H1 (cell line): Measurements from ENCODE around the gene OSBPL9. TPM values are rescaled to one million over a fixed set of nuclear protein-coding genes. Genes with fewer than 3 reads are reported as not detected.

Experiments
- CTCF ChIA-PET: fragments of 300-600 bp; sonication (Branson Sonifier 250); formaldehyde crosslinking; loops from one replicate; lab custom pipeline; 2021; ENCODE audit not compliant: partially characterized antibody; lab: Charles Lee
- POLR2A ChIA-PET: fragments of 300-600 bp; sonication (Branson Sonifier 250); formaldehyde crosslinking; loops from one replicate; lab custom pipeline; 2021; ENCODE audit warnings: inconsistent platforms; ENCODE audit not compliant: partially characterized antibody; lab: Charles Lee
- DNase-seq, 2 experiments: peaks; one replicate each; pipeline versions ENCODE4 v3.0.0 to v3.0.0-alpha.2; 2010 to 2022; ENCODE audit warnings: low spot score in 2 of 2, low read depth in 1 of 2, mixed read lengths in 1 of 2
- FAIRE-seq: peaks from 2 replicates; lab custom pipeline; 2011; peaks lifted over from hg19 to GRCh38; lab: Jason Lieb, UNC
- H2AFZ ChIP-seq: 2 replicates; pipeline ENCODE4 v1.8.1; 2012; ENCODE audit warnings: low read length, inconsistent platforms
- H2AK5ac ChIP-seq: 2 replicates; pipeline ENCODE4 v1.6.1; 2013; ENCODE audit warnings: low read depth, low read length
- H2BK120ac ChIP-seq: replicated peaks from 2 replicates; pipeline ENCODE3; 2013; ENCODE audit warnings: low read depth, low read length, inconsistent platforms
- H2BK12ac ChIP-seq: 2 replicates; pipeline ENCODE4 v1.6.1; 2013; ENCODE audit warnings: low read depth, low read length
- H2BK15ac ChIP-seq: 2 replicates; pipeline ENCODE4 v1.6.1; 2013; ENCODE audit warnings: low read length
- H2BK20ac ChIP-seq: 2 replicates; pipeline ENCODE4 v1.6.1; 2013; ENCODE audit warnings: low read length
- H2BK5ac ChIP-seq: 2 replicates; pipeline ENCODE4 v1.6.1; 2013; ENCODE audit warnings: low read depth, low read length
- H3K14ac ChIP-seq: 2 replicates; pipeline ENCODE4 v1.6.1; 2013; ENCODE audit warnings: inconsistent platforms; ENCODE audit not compliant: insufficient read length
- H3K18ac ChIP-seq: 2 replicates; pipeline ENCODE4 v1.6.1; 2013; ENCODE audit warnings: low read length; ENCODE audit errors: extremely low read depth
- H3K23ac ChIP-seq: 2 replicates; pipeline ENCODE4 v1.6.1; 2013; ENCODE audit warnings: inconsistent platforms; ENCODE audit not compliant: insufficient read length
- H3K23me2 ChIP-seq: 2 replicates; pipeline ENCODE4 v1.6.1; 2013; ENCODE audit warnings: low read depth, low read length
- H3K27ac ChIP-seq: 2 replicates; pipeline ENCODE4 v1.6.1; 2011; ENCODE audit warnings: low read depth, low read length, inconsistent platforms
- H3K27me3 ChIP-seq, 4 experiments: replicated peaks in 1 of 4; 1 replicate in 1 of 4; 2 replicates in 3 of 4; pipeline versions ENCODE4 v1.6.1 to v1.8.1; 2011 to 2013; ENCODE audit warnings: low read length in 3 of 4, mild to moderate bottlenecking in 3 of 4, inconsistent platforms in 2 of 4, mixed read lengths in 2 of 4, moderate library complexity in 1 of 4; ENCODE audit not compliant: control insufficient read depth in 3 of 4, insufficient read depth in 3 of 4; ENCODE audit errors: extremely low read depth in 1 of 4
- H3K36me3 ChIP-seq, 4 experiments: 2 replicates each; pipeline versions ENCODE4 v1.6.1 to v1.8.1; 2011 to 2013; ENCODE audit warnings: mild to moderate bottlenecking in 4 of 4, low read length in 3 of 4, moderate library complexity in 2 of 4, control low read depth in 1 of 4, inconsistent platforms in 1 of 4; ENCODE audit not compliant: insufficient read depth in 4 of 4, control insufficient read depth in 2 of 4
- H3K4ac ChIP-seq: replicated peaks from 2 replicates; pipeline ENCODE3; 2013; ENCODE audit warnings: low read length, low read depth, mixed read lengths, inconsistent platforms; ENCODE audit not compliant: insufficient read length
- H3K4me1 ChIP-seq, 4 experiments: replicated peaks in 1 of 4; 1 replicate in 1 of 4; 2 replicates in 3 of 4; pipeline versions ENCODE4 v1.6.1 to v1.8.1; 2011 to 2013; ENCODE audit warnings: low read length in 3 of 4, inconsistent platforms in 2 of 4, mixed read lengths in 1 of 4; ENCODE audit not compliant: insufficient read depth in 4 of 4, control insufficient read depth in 3 of 4
- H3K4me2 ChIP-seq, 2 experiments: 2 replicates each; pipeline versions ENCODE4 v1.6.1 to v1.8.1; 2011 to 2013; ENCODE audit warnings: low read depth in 2 of 2, low read length in 2 of 2, control low read depth in 1 of 2, inconsistent platforms in 1 of 2, mild to moderate bottlenecking in 1 of 2; ENCODE audit not compliant: insufficient read depth in 1 of 2
- H3K4me3 ChIP-seq, 4 experiments: fragments of 200-600, 300-600 bp in 1 of 4; sonication (generic), shearing (Covaris generic), sonication (Bioruptor Twin) in 1 of 4; 2 replicates each; pipeline versions ENCODE4 v1.5.1 to v1.8.1; 2011 to 2016; ENCODE audit warnings: low read length in 4 of 4, low read depth in 3 of 4, control low read depth in 2 of 4, inconsistent platforms in 2 of 4, mild to moderate bottlenecking in 2 of 4, mixed read lengths in 1 of 4, moderate library complexity in 1 of 4; ENCODE audit not compliant: insufficient read depth in 2 of 4; ENCODE audit errors: extremely low read depth in 1 of 4
- H3K56ac ChIP-seq: replicated peaks from 2 replicates; pipeline ENCODE3; 2013; ENCODE audit warnings: low read depth, mild to moderate bottlenecking, mixed read lengths, low read length, inconsistent platforms; ENCODE audit not compliant: insufficient read length
- H3K79me1 ChIP-seq: 2 replicates; pipeline ENCODE4 v1.6.1; 2013; ENCODE audit warnings: low read depth, low read length, control low read depth
- H3K79me2 ChIP-seq, 2 experiments: 2 replicates each; pipeline versions ENCODE4 v1.6.1 to v1.8.1; 2012 to 2013; ENCODE audit warnings: low read length in 2 of 2, mild to moderate bottlenecking in 2 of 2, inconsistent platforms in 1 of 2; ENCODE audit not compliant: insufficient read depth in 2 of 2, control insufficient read depth in 1 of 2
- H3K9ac ChIP-seq, 4 experiments: replicated peaks in 1 of 4; 1 replicate in 1 of 4; 2 replicates in 3 of 4; pipeline versions ENCODE4 v1.6.1 to v1.8.1; 2011 to 2013; ENCODE audit warnings: low read depth in 3 of 4, low read length in 3 of 4, control low read depth in 2 of 4, mild to moderate bottlenecking in 2 of 4, moderate library complexity in 2 of 4, inconsistent platforms in 1 of 4; ENCODE audit errors: extremely low read depth in 1 of 4
- H3K9me3 ChIP-seq, 2 experiments: 2 replicates each; pipeline versions ENCODE4 v1.6.1 to v1.8.1; 2012 to 2013; ENCODE audit warnings: mild to moderate bottlenecking in 2 of 2, moderate library complexity in 2 of 2, control low read depth in 1 of 2, inconsistent platforms in 1 of 2, low read depth in 1 of 2, low read length in 1 of 2, mixed read lengths in 1 of 2; ENCODE audit not compliant: insufficient read depth in 2 of 2
- H4K20me1 ChIP-seq, 2 experiments: replicated peaks in 1 of 2; 2 replicates each; pipeline versions ENCODE3 to v1.8.1; 2011 to 2013; ENCODE audit warnings: inconsistent platforms in 2 of 2, low read length in 2 of 2, mild to moderate bottlenecking in 1 of 2; ENCODE audit not compliant: insufficient read depth in 2 of 2, control insufficient read depth in 1 of 2
- H4K5ac ChIP-seq: 2 replicates; pipeline ENCODE4 v1.6.1; 2013; ENCODE audit warnings: low read length, low read depth, mixed read lengths, inconsistent platforms; ENCODE audit not compliant: insufficient read length
- H4K8ac ChIP-seq: 2 replicates; pipeline ENCODE4 v1.8.0; 2013; ENCODE audit warnings: mild to moderate bottlenecking, moderate library complexity, low read length, inconsistent platforms; ENCODE audit not compliant: insufficient read depth; ENCODE audit errors: extremely low read depth
- H4K91ac ChIP-seq: replicated peaks from 2 replicates; pipeline ENCODE3; 2013; ENCODE audit warnings: low read length, mixed read lengths, inconsistent platforms; ENCODE audit not compliant: insufficient read length
- CHD1 ChIP-seq: IDR thresholded peaks from 2 replicates; pipeline ENCODE4 v1.6.1; 2012; ENCODE audit warnings: low read depth, low read length, improper control_type of control experiment
- CHD2 ChIP-seq: IDR thresholded peaks from 2 replicates; pipeline ENCODE4 v1.6.1; 2012; ENCODE audit warnings: low read length, improper control_type of control experiment
- HDAC2 ChIP-seq, 2 experiments: fragments of 300-600 bp in 1 of 2; sonication (generic) in 1 of 2; IDR thresholded peaks; 2 replicates each; pipeline ENCODE4 v1.6.1; 2011 to 2012; ENCODE audit warnings: low read depth in 2 of 2, low read length in 2 of 2, mild to moderate bottlenecking in 2 of 2, moderate library complexity in 2 of 2, borderline replicate concordance in 1 of 2, inconsistent platforms in 1 of 2
- KDM4A ChIP-seq: IDR thresholded peaks from one replicate; pipeline ENCODE4 v1.7.1; 2012; ENCODE audit warnings: low read depth, mild to moderate bottlenecking, moderate library complexity, low read length, inconsistent platforms; ENCODE audit not compliant: severe bottlenecking
- POLR2AphosphoS5 ChIP-seq: IDR thresholded peaks from 2 replicates; pipeline ENCODE4 v1.6.1; 2011; ENCODE audit warnings: low read depth, low read length
- POU5F1 ChIP-seq: IDR thresholded peaks from 2 replicates; pipeline ENCODE4 v1.6.1; 2011; ENCODE audit warnings: low read depth, mild to moderate bottlenecking, low read length, moderate library complexity
- RFX5 ChIP-seq: IDR thresholded peaks from 2 replicates; pipeline ENCODE4 v1.6.1; 2011; ENCODE audit warnings: low read depth, low read length, improper control_type of control experiment, borderline replicate concordance
- RNF2 ChIP-seq: fragments of 200-900, 300-1000 bp; sonication (generic); IDR thresholded peaks from 2 replicates; pipeline ENCODE4 v1.7.1; 2016; ENCODE audit warnings: borderline replicate concordance, low read depth, mild to moderate bottlenecking, antibody characterized with exemption, low read length; ENCODE audit not compliant: poor library complexity, severe bottlenecking; ENCODE audit errors: missing control alignments
- TCF12 ChIP-seq: IDR thresholded peaks from 2 replicates; pipeline ENCODE4 v1.6.1; 2011; ENCODE audit warnings: low read depth, mild to moderate bottlenecking, low read length
- TEAD4 ChIP-seq: IDR thresholded peaks from 2 replicates; pipeline ENCODE4 v1.6.1; 2012; ENCODE audit warnings: low read depth, low read length, inconsistent platforms, mixed read lengths
- WGBS, 2 experiments: shearing (Covaris generic) in 1 of 2; methylation state at CpG; one replicate each; pipeline versions ENCODE4 v1.1.6 to v1.1.7; 2013 to 2015; ENCODE audit warnings: low lambda C conversion rate in 2 of 2, mixed read lengths in 2 of 2, inconsistent platforms in 1 of 2, low coverage in 1 of 2, missing lambda C conversion rate in 1 of 2; ENCODE audit not compliant: insufficient replicate concordance in 2 of 2, insufficient coverage in 1 of 2, insufficient read length in 1 of 2; ENCODE audit errors: extremely low coverage in 1 of 2, missing lambda C conversion rate in 1 of 2; 5-methylcytosine and 5-hydroxymethylcytosine counted together
- polyA plus RNA-seq, 7 experiments: library from polyadenylated mRNA; depleted of rRNA in 3 of 7; stranded (reverse) in 5 of 7; unstranded in 2 of 7; fragments of >200 nt in 5 of 7; fragments of 200-250 nt in 2 of 7; gene quantifications; 1 replicate in 5 of 7; 2 replicates in 1 of 7; 4 replicates in 1 of 7; pipeline versions ENCODE4 v1.2.1 to v1.2.3, GENCODE V29; 2011 to 2013; ENCODE audit warnings: missing spikeins in 2 of 7, mixed read lengths in 2 of 7
- total RNA-seq: library from RNA; stranded (reverse); fragmentation: NEBNext Ultra II Directional; extraction: Animal tissue kit (Norgen Biotek cat#: 25700); gene quantifications from 2 replicates; pipeline ENCODE4 v1.2.1, GENCODE V29; 2021
- TF ChIP-seq, protein P1 (sequence below): IDR thresholded peaks from 2 replicates; pipeline ENCODE4 v1.6.1; 2012; ENCODE audit warnings: low read length, inconsistent platforms

Gene OSBPL9
- total and polyA plus RNA-seq, 2 of the 8 experiments (the other 6 are each of a cell fraction or from before 2014, with no cell fraction given), result 58.2 to 71.6 TPM

DNA sequence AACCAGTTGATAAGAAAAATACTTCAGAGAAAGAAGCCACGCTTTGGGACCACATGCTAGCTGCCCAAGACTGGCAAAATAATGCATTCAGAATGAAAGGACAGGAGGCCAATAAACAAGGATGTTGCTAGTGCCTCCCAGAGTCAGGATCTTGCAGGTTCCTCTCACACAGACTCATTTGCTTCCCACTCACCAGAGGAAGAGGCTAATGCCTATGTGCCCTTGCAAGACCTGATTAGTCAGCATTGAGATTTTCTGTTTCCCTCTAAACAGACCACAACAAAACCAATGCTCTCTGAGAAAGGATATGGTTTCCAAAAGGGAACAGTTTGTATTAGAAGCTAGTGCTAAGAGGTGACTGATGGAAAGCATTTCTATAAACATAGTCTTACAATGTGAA is 176.0 kb downstream of the OSBPL9 start:
- no peak overlapping the region for H3K27ac ChIP-seq
- no peak for FAIRE-seq
- TF ChIP-seq HDAC2 (IDR thresholded peaks at IDR 0.05; ENCODE audit: borderline replicate concordance in 1 of 2, low read depth in 2 of 2, low read length in 2 of 2), result no peak
- TF ChIP-seq, protein P1, sequence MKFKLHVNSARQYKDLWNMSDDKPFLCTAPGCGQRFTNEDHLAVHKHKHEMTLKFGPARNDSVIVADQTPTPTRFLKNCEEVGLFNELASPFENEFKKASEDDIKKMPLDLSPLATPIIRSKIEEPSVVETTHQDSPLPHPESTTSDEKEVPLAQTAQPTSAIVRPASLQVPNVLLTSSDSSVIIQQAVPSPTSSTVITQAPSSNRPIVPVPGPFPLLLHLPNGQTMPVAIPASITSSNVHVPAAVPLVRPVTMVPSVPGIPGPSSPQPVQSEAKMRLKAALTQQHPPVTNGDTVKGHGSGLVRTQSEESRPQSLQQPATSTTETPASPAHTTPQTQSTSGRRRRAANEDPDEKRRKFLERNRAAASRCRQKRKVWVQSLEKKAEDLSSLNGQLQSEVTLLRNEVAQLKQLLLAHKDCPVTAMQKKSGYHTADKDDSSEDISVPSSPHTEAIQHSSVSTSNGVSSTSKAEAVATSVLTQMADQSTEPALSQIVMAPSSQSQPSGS, result no peak
- no peak for TF ChIP-seq TEAD4
- no peak for TF ChIP-seq POLR2AphosphoS5
- TF ChIP-seq TCF12, result no peak
- no peak for TF ChIP-seq KDM4A
- no peak for TF ChIP-seq CHD2
- TF ChIP-seq POU5F1, result no peak
- TF ChIP-seq RFX5, result no peak
- TF ChIP-seq CHD1, result no peak
- no peak for TF ChIP-seq RNF2

More for the DNA sequence above, 176.0 kb downstream of the OSBPL9 start:
- no peaks in the 10 kb centered on the region for H3K9me3 ChIP-seq
- no peaks in the 10 kb centered on the region for H3K4me1 ChIP-seq
- H3K14ac ChIP-seq, result no peak overlapping the region
- no peaks in the 10 kb centered on the region for H3K79me1 ChIP-seq
- H4K20me1 ChIP-seq, result peaks cover 0 to 3% of the 10 kb centered on the region in 2 experiments
- no peak overlapping the region for H2BK120ac ChIP-seq
- H2AFZ ChIP-seq, result no peak overlapping the region
- peaks cover 24 to 72% (median 60%) of the 10 kb centered on the region in 4 experiments for H3K36me3 ChIP-seq
- no peak overlapping the region for H2BK15ac ChIP-seq
- H3K23ac ChIP-seq, result no peak overlapping the region
- no peak overlapping the region for H3K4ac ChIP-seq
- no peak overlapping the region for H3K18ac ChIP-seq
- H2BK12ac ChIP-seq, result no peak overlapping the region
- H2BK5ac ChIP-seq, result no peak overlapping the region
- H2AK5ac ChIP-seq, result no peak overlapping the region
- no peak overlapping the region for H3K9ac ChIP-seq
- no peak overlapping the region for H3K4me3 ChIP-seq
- no peak overlapping the region for H4K5ac ChIP-seq
- ChIA-PET POLR2A (interaction anchor here (0.6 to 2.7 kb wide), 3 partner anchors 8 to 698 kb away, joined by 4 to 10 read pairs (median 5); no protein-coding TSS in a partner anchor), CTCF (interaction anchor here (3.0 kb wide), 1 partner anchor 24 kb away, joined by 12 read pairs; no protein-coding TSS in a partner anchor)
- H3K4me2 ChIP-seq, result no peak overlapping the region
- 96% methylated on average over 1 of the region's 1 CpG; no CpG with 5 or more reads in 1 of the 2 experiments for WGBS, 2 experiments
- no peak for DNase-seq
- H4K8ac ChIP-seq, result no peak overlapping the region
- H3K79me2 ChIP-seq, result no peaks in the 10 kb centered on the region
- no peak overlapping the region for H3K56ac ChIP-seq
- no peak overlapping the region for H2BK20ac ChIP-seq
- H3K27me3 ChIP-seq, result no peaks in the 10 kb centered on the region
- no peaks in the 10 kb centered on the region for H3K23me2 ChIP-seq
- no peak overlapping the region for H4K91ac ChIP-seq
